ENCODE measurements around the gene ARMH1.
A peak's percentile ranks its signal among the peaks of the same experiment; 100 is the strongest.
"Not testable (repeated sequence)": the region's sequence is repeated elsewhere in the genome, so short reads cannot be mapped to it uniquely, and the experiment has no call there.

The ARMH1 gene

DNA sequence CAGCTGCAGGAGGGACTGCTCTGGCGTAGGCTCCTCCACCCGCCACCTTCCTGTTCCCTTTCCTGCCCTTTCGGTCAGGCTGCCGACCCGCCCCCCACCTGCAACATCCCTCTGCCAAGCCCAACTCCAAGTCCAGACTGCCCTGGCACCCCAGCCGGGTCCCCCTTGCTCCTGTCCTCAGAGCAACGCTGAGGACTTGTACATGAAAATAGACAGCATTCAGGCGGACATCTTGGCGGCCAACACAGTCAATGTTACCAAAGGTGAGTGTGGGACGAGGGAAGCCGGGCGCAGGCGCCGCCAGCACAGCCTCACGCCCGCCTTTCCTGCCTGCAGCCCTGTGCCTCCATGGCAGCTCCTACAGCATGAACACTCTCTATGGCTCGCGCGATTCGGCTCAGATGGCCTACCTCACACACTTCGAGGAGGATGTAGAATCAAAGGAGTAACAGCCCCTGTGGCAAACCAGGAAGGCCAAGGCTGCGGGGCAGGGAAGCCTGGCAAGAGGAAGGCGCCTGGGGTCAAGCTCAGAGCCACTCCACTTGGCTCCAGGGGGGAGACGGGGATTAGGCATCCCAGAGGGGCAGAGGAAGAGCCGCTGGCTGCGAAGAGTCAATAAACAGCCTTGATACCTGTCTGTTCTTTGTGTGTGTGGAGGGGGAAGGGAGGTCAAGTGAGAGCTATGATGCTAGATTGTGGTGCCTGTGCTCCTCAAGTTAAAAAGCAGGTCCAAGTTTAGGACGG is 50.6 kb downstream of the ARMH1 start:
- DNase-seq: no peak

DNA sequence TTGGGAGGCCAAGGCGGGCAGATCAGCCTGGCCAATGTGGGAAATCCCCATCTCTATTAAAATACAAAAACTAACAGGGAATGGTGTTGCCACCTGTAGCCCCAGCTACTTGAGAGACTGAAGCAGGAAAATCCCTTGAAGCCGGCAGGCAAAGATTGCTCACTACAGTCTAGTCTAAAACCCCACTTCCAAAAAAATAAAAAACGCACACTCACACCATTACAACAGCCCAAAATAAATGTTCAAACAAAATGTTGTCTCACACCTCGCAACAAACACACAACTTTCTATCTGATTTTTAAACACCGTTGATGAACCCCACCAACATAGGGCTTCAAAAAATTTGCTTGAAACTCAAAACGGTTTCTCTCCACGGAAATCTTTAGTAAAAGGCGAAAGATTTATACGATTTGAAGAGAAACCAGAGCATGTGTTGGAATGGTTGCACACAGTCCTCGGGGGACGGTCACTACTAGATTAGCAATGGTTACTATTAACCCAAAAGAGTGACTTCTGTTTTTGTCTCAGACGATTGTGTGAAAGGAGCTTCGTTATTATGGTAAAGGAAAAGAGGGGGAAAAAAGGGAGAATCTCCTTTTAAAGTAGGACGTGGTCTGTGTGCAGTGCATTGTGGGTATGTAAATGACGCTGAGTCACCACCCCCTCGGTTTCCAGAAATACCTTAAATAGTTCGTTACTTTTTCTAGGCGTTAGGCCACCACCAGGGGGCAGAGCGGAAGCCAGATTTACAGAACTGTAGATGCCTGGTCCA is 56.4 kb downstream of the ARMH1 start, which contains the start of gene RNU5D-1:
RNU5D-1 (minus strand) TSS at position 430 of the 772 bp plus-strand sequence.
- DNase-seq: peak; percentile 97

DNA sequence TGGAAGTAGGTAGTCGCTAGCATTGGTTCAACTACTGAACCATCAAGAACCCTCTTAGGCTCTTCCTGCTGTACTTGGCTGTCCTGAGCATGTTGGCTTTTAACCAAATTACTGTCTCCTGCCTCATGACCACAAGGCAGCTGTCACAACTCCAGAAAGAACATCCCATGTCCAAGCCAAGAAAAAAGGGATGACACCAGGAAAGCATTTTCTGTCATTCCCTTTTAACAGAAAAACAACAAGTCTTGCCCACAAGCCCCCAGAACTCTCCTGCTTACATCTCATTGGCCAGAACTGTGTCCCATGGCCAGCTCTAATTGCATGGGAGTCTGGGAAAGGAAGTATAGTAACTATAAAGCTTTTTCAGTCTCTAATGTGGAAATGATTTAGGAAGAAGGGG is 58.9 kb downstream of the ARMH1 start:
- peak; percentile 77 for DNase-seq

DNA sequence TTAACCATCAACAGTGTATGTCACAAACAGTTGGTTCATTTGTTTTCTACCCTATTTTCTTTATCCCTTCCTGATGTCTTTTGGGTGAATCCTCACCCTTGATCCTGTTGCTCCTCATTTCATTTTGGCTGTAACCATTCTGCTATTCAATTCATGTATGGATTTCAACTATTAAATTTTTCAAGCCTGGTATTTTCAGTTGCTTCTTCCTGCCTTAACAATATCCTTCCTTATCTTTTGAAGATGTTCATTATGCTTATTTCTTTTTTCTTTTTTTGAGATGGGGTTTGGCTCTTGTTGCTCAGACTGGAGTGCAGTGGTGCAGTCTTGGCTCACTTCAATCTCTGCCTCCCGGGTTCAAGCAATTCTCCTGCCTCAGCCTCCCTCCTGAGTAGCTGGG is 59.3 kb downstream of the ARMH1 start:
- no peak for DNase-seq

DNA sequence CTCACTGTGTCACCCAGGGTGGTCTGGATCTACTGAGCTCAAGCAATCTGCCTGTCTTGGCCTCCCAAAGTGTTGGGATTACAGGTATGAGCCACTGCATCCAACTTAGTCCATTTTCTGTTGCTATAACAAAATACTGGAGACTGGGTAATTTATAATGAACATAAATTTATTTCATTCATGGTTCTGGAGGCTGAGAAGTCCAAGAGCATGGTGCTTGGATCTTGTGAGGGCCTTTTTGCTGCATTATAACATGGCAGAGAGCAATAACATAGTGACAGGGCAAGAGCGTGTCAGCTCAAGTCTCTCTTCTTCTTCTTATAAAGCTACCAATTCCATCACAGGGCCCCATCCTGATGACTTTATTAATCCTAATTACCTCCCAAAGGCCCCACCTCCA is 61.5 kb downstream of the ARMH1 start:
- DNase-seq: no peak

DNA sequence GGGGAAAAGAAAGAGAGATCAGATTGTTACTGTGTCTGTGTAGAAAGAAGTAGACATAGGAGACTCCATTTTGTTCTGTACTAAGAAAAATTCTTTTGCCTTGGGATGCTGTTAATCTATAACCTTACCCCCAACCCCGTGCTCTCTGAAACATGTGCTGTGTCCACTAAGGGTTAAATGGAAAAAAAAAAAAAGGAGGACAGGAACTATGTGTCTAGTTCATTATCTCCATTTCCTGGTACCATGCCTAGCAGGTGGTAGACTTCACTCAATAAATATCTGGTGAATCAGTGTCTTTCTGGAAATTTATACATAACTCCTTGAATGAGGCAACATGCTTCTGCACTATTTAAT is 64.4 kb downstream of the ARMH1 start:
- DNase-seq: not testable (repeated sequence)

DNA sequence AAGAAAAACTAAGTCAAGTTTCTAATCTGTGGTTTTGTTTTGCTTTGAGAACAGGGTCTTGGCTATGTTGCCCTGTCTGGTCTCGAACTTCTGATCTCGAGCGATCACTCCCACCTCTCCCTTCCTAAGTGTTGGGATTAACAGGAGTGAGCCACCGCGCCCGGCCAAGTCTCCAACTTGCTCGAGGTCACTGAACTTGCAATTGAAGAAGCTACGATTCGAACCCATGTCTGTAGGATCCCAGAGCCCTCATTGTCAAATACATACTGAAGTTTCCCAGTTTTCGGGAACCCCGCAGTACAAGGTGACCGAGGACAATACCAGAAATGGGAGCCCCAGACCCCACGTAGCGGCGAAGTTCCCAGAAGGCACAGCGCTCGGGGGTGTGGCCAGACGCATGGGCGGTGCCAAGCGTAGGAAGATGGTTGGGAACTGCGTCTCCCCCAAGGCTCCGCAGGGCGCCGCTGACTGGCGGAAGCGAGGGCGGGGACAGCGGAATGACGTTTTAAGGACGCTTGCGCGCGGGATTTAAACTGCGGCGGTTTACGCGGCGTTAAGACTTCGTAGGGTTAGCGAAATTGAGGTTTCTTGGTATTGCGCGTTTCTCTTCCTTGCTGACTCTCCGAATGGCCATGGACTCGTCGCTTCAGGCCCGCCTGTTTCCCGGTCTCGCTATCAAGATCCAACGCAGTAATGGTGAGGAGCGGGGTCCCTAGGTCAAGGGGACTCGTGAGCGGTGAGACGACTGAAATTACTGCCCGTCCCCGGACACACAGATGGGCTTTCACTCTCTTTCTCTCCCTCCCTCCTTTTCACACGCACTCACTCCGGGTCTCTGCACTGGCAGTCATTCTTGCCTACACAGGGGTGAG is 65.0 kb downstream of the ARMH1 start, which contains the start of gene KIF2C:
KIF2C (plus strand) TSS at position 531 of the 872 bp plus-strand sequence; CDS start at position 627, 96 bp downstream.
- DNase-seq: peak; percentile 98

DNA sequence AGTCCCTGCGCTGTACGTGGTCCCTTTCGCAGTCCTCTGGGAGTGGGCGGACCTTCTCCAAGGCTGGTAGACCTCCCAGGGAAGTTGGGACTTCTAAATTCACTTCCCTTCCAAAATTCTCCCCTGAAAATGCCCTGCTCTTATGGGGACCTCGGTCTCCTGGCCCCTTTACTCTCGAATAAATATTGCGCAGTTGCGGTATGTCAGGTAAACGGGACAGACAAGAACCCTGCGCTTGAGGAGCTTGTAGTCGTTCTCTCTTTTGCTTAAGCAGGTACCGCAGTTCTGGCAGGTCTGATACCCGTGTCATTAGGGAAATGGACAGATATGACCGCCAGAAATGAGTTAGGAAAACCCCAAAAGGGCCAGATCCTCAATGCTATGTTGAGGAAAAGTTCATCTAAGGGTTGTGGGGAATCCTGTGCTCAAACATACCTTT is 65.7 kb downstream of the ARMH1 start:
- DNase-seq: no peak

DNA sequence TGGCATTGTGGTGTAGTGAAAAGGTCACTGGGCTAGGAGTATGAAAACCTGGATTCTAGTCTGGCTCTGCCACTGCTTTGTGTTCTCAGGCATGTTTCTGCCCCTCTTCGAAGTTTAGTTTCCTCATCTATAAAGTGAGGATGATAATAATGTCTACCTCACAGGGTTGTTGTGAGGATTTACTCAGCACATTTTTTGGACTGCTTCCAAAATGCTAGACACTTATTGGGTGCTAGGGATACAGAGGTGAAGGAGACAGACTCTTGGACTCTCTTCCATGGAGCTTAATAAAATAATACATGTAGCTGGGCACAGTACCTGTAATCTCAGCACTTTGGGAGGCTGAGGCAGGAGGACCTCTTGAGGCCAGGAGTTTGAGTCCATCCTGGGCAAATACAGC is 68.7 kb downstream of the ARMH1 start:
- peak; percentile 27 for DNase-seq

DNA sequence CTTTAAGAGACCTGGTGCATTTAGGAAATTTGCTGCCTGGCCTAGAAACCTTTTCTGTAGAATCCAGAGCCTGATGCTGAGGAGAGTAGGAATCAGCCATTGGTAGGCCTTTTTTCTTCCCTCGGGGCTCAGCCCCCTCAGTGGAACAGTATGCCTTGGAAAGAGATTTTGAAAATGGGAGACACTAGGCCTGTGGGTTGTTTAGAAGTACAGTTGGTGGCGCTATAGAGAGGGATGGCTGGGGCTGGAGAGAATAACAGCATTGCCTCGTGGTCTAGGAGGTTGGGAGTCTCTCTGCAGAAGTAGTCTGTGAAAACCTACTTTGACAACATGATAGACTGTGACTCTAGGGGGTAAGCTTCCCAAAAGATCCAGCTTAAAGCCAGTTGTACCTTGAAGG is 73.4 kb downstream of the ARMH1 start:
- DNase-seq: no peak

DNA sequence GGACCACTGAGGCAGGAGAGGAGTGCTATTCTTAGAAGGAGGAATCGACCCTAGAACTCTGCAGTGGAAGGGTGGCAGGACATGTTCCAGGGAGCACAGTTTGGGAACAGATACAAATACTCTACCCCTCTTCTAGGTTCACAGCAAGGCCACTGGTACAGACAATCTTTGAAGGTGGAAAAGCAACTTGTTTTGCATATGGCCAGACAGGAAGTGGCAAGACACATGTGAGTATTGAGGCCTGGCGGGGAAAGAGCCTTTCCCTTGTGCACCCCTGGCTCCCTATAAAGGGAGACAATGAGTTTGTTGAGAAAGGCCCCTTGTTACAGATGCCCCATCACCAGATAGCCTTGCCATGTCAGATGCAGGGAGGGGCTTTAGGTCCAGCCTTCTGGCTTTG is 82.9 kb downstream of the ARMH1 start:
- DNase-seq: no peak

DNA sequence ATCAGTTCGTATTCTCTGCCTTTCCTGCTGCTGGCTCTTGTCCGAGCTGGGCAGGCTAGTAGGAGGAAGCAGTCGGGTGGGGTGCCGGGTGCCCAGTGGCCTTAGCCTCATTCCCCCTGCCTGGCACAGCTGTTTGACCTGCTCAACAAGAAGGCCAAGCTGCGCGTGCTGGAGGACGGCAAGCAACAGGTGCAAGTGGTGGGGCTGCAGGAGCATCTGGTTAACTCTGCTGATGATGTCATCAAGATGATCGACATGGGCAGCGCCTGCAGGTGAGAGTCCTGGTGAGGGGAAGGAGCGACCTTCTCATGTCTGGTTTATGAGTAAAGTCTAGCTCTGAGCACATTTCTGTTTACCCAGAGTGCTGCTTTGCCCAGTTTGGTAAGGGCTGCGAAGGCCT is 84.6 kb downstream of the ARMH1 start:
- DNase-seq: no peak

DNA sequence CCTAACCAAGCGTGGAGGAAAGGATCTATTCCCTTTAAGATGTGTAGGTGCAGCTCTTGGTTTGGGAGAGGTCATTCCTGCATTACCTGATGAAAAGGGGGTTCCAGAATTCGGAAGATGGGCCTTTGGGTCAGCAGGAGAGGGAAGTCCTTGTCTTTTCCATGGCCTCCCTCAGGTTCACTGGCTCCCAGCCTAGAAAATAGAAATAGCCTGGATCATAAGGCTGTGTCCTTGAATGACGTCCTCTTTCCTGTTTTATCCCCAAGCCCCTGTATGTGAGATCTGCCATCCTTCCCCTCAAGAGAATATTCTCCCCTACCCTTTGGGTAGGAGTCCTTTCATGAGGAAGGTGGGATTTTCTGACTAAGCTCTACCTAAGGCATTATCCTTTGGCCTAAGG is 86.4 kb downstream of the ARMH1 start:
- no peak for DNase-seq

DNA sequence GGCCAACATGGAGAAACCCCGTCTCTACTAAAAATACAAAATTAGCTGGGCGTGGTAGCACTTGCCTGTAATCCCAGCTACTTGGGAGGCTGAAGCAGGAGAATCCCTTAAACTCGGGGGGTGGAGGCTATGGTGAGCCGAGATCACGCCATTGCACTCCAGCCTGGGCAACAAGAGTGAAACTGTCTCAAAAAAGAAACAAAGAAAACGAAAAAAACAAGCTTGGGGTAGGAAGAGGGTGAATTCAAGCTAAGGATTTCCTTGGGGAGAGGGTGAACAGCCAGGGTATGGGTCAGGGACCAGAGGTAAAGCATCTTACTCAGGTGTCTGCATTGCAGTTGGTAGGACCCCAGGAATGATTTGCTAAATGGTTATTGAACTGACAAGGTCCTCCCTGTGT is 91.9 kb downstream of the ARMH1 start:
- not testable (repeated sequence) for DNase-seq
